ENCODE data around the gene CX3CL1. TPM values are rescaled to one million over a fixed set of nuclear protein-coding genes. Genes with fewer than 3 reads are reported as not detected.
"Not testable (repeated sequence)": the region's sequence is repeated elsewhere in the genome, so short reads cannot be mapped to it uniquely, and the experiment has no call there.

The CX3CL1 gene
- total and polyA plus RNA-seq, 5 donors from 2014 or later = 0.15 TPM; not detected in 4

DNA sequence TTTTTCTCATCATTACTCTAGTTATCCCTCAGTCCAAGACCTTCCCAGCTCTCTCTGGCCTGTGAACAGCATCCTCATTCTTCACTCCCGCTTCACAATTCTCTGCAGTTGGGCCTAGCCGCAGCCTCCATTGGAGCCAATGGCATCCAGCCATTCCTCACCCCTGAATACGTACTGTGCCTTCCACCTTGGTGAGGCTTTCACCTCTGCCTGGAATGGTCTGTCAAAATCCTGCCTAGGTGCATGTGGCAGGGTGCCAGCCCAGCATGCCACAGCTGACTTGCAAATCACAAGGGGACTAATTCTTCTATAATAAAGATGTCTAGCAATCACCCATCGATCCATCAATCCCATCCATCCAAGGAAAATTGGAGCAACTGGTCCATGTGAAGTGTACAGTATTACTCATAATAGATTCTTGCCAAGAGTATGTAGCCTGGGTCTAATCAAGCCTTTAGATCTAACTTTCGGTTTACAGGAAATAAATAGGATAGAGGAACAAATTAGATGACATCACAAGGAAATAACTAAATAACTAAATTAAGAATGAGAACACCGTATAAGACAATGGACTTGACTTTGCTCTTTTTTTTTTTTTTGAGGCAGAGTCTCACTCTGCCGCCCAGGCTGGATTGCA lies 5.1 kb upstream of the CX3CL1 start:
- Histone ChIP-seq H3K4me3 (ENCODE audit: low read depth, low read length) (no peak overlapping the region), H3K27me3 (ENCODE audit: control insufficient read depth, insufficient read depth, low read length) (no peaks in the 10 kb centered on the region), H3K9me3 (ENCODE audit: control insufficient read depth in 2 of 2, low read length in 2 of 2) (no peaks in the 10 kb centered on the region), H3K27ac (ENCODE audit: insufficient read depth, low read length, poor library complexity, severe bottlenecking) (no peak overlapping the region), H3K36me3 (ENCODE audit: control insufficient read depth, insufficient read depth, low read length) (no peaks in the 10 kb centered on the region), H3K4me1 (ENCODE audit: control insufficient read depth, insufficient read depth, low read length, poor library complexity, severe bottlenecking) (no peaks in the 10 kb centered on the region)
- H3K4me1 Mint-ChIP-seq = no peaks in the 10 kb centered on the region
- H3K36me3 Mint-ChIP-seq = no peaks in the 10 kb centered on the region
- no peak overlapping the region for H3K4me3 Mint-ChIP-seq
- ATAC-seq (ENCODE audit: low read depth in 2 of 2) (no peak), DNase-seq (no peak)
- peaks cover 0 to 2% (median 0%) of the 10 kb centered on the region in 7 donors for H3K9me3 Mint-ChIP-seq
- H3K27ac Mint-ChIP-seq = no peak overlapping the region
- no peaks in the 10 kb centered on the region for H3K27me3 Mint-ChIP-seq

- H3K27ac Mint-ChIP-seq = no peak overlapping the region
- H3K9me3 Mint-ChIP-seq = no peaks in the 10 kb centered on the region
- Histone ChIP-seq H3K4me3 (ENCODE audit: low read depth, low read length) (no peak overlapping the region), H3K36me3 (ENCODE audit: control insufficient read depth, insufficient read depth, low read length) (no peaks in the 10 kb centered on the region), H3K9me3 (ENCODE audit: control insufficient read depth in 2 of 2, low read length in 2 of 2) (no peaks in the 10 kb centered on the region), H3K4me1 (ENCODE audit: control insufficient read depth, insufficient read depth, low read length, poor library complexity, severe bottlenecking) (no peaks in the 10 kb centered on the region), H3K27me3 (ENCODE audit: control insufficient read depth, insufficient read depth, low read length) (no peaks in the 10 kb centered on the region), H3K27ac (ENCODE audit: insufficient read depth, low read length, poor library complexity, severe bottlenecking) (no peak overlapping the region)
- H3K4me3 Mint-ChIP-seq = no peak overlapping the region
- ATAC-seq (ENCODE audit: low read depth in 2 of 2) = no peak
- no peaks in the 10 kb centered on the region for H3K27me3 Mint-ChIP-seq
- H3K4me1 Mint-ChIP-seq = no peaks in the 10 kb centered on the region
- no peak for DNase-seq
- no peaks in the 10 kb centered on the region for H3K36me3 Mint-ChIP-seq
Measured at GRCh38 chr16:57371494-57372371, 557 bp upstream of the CX3CL1 start.

GRCh38 chr16:57373117-57373947 lies 1.0 kb downstream of the CX3CL1 start:
- no peak for DNase-seq
- H3K4me3 ChIP-seq (ENCODE audit: low read depth, low read length) = no peak overlapping the region
- no peak overlapping the region for H3K27ac Mint-ChIP-seq
- peaks cover 0 to 7% (median 0%) of the 10 kb centered on the region in 4 donors for H3K4me1 Mint-ChIP-seq
- no peaks in the 10 kb centered on the region for H3K36me3 ChIP-seq (ENCODE audit: control insufficient read depth, insufficient read depth, low read length)
- no peaks in the 10 kb centered on the region for H3K4me1 ChIP-seq (ENCODE audit: control insufficient read depth, insufficient read depth, low read length, poor library complexity, severe bottlenecking)
- no peak overlapping the region for H3K27ac ChIP-seq (ENCODE audit: insufficient read depth, low read length, poor library complexity, severe bottlenecking)
- H3K4me3 Mint-ChIP-seq = no peak overlapping the region
- no peak for ATAC-seq (ENCODE audit: low read depth in 2 of 2)
- no peaks in the 10 kb centered on the region for H3K27me3 ChIP-seq (ENCODE audit: control insufficient read depth, insufficient read depth, low read length)
- no peaks in the 10 kb centered on the region for H3K9me3 Mint-ChIP-seq
- no peaks in the 10 kb centered on the region for H3K36me3 Mint-ChIP-seq
- no peaks in the 10 kb centered on the region for H3K27me3 Mint-ChIP-seq
- no peaks in the 10 kb centered on the region for H3K9me3 ChIP-seq (ENCODE audit: control insufficient read depth in 2 of 2, low read length in 2 of 2)

GRCh38 chr16:57374067-57374534 lies 1.8 kb downstream of the CX3CL1 start:
- H3K4me3 ChIP-seq (ENCODE audit: low read depth, low read length) = no peak overlapping the region
- no peaks in the 10 kb centered on the region for H3K4me1 ChIP-seq (ENCODE audit: control insufficient read depth, insufficient read depth, low read length, poor library complexity, severe bottlenecking)
- DNase-seq (no peak), ATAC-seq (ENCODE audit: low read depth in 2 of 2) (no peak)
- peaks cover 0 to 7% (median 0%) of the 10 kb centered on the region in 4 donors for H3K4me1 Mint-ChIP-seq
- no peaks in the 10 kb centered on the region for H3K27me3 ChIP-seq (ENCODE audit: control insufficient read depth, insufficient read depth, low read length)
- no peaks in the 10 kb centered on the region for H3K9me3 Mint-ChIP-seq
- H3K27ac ChIP-seq (ENCODE audit: insufficient read depth, low read length, poor library complexity, severe bottlenecking) = no peak overlapping the region
- H3K27ac Mint-ChIP-seq = no peak overlapping the region
- no peaks in the 10 kb centered on the region for H3K27me3 Mint-ChIP-seq
- H3K4me3 Mint-ChIP-seq = no peak overlapping the region
- H3K36me3 ChIP-seq (ENCODE audit: control insufficient read depth, insufficient read depth, low read length) = no peaks in the 10 kb centered on the region
- H3K9me3 ChIP-seq (ENCODE audit: control insufficient read depth in 2 of 2, low read length in 2 of 2) = no peaks in the 10 kb centered on the region
- H3K36me3 Mint-ChIP-seq = no peaks in the 10 kb centered on the region

GRCh38 chr16:57374925-57375465 lies 2.7 kb downstream of the CX3CL1 start:
- not testable (repeated sequence) for H3K27me3 ChIP-seq (ENCODE audit: control insufficient read depth, insufficient read depth, low read length); H3K27ac ChIP-seq (ENCODE audit: insufficient read depth, low read length, poor library complexity, severe bottlenecking); H3K4me1 ChIP-seq (ENCODE audit: control insufficient read depth, insufficient read depth, low read length, poor library complexity, severe bottlenecking); DNase-seq; H3K36me3 ChIP-seq (ENCODE audit: control insufficient read depth, insufficient read depth, low read length); H3K36me3 Mint-ChIP-seq; H3K27ac Mint-ChIP-seq; H3K4me3 Mint-ChIP-seq; H3K9me3 ChIP-seq (ENCODE audit: control insufficient read depth in 2 of 2, low read length in 2 of 2); H3K4me3 ChIP-seq (ENCODE audit: low read depth, low read length); H3K27me3 Mint-ChIP-seq; H3K9me3 Mint-ChIP-seq; ATAC-seq (ENCODE audit: low read depth in 2 of 2); H3K4me1 Mint-ChIP-seq

DNA sequence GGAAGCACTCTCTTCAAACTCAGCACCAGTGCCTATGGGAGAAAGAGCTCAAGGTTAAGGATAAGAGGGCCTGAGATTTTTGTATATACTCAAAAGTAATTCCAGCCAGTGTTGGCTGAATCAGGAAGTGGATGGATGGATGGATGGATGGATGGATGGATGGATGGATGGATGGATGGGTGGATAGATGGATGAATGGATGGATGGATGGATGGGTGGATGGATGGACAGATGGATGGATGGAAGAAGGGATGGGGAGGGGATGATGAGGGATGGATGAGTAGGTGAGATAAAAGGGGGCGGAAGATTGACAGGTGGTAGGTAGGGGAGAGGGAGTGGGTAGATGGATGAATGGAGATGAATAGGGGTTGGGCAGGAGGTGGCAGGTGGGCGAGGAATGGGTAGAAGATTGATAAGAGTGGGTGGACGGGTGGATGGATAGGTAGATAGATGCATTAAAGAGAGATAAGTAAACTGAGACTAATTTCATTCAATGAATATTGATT lies 4.1 kb downstream of the CX3CL1 start:
- H3K36me3 ChIP-seq (ENCODE audit: control insufficient read depth, insufficient read depth, low read length) = no peaks in the 10 kb centered on the region
- no peak for DNase-seq
- Mint-ChIP-seq H3K9me3 (no peaks in the 10 kb centered on the region), H3K36me3 (no peaks in the 10 kb centered on the region), H3K27me3 (no peaks in the 10 kb centered on the region), H3K27ac (no peak overlapping the region), H3K4me1 (peaks cover 0 to 7% (median 0%) of the 10 kb centered on the region in 4 donors), H3K4me3 (no peak overlapping the region)
- H3K27ac ChIP-seq (ENCODE audit: insufficient read depth, low read length, poor library complexity, severe bottlenecking) = no peak overlapping the region
- H3K27me3 ChIP-seq (ENCODE audit: control insufficient read depth, insufficient read depth, low read length) = no peaks in the 10 kb centered on the region
- H3K4me1 ChIP-seq (ENCODE audit: control insufficient read depth, insufficient read depth, low read length, poor library complexity, severe bottlenecking) = no peaks in the 10 kb centered on the region
- no peak for ATAC-seq (ENCODE audit: low read depth in 2 of 2)
- H3K4me3 ChIP-seq (ENCODE audit: low read depth, low read length) = no peak overlapping the region
- no peaks in the 10 kb centered on the region for H3K9me3 ChIP-seq (ENCODE audit: control insufficient read depth in 2 of 2, low read length in 2 of 2)

DNA sequence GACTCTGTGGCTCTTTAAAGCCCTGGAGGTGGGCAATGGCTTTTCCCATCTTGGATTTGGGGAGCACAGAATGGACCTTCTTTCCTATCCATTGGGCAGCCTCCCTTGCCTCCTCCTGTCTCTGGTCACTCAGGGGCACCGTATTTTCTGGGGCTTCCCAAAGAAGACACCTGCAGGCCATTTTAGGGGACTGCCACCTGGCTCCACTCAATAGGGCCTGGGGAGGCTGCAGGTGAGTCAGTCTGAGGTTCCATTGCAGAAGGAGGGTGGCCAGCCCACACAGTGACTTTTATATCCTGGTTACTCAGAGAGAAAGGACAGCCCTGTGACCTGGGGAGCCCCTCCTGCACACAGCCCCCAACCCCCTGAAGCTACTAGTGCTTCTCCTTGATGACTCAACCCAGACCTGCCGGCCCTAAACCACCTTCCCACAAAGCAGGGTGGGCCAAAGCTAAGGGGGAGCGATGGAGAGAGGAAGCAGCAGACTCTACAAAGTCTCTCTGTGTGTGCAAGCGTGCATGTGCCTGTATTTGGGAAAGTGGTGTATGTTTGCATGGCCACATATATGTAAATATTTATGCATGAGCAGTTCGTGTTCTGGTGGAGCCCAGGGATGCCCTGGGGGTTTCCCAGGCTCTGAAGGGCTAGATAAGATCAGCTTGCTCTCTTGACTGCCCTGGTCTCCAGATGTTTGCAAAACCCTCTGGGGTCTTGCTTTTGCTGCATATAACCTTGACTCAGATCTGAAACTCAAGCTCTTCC lies 5.0 kb downstream of the CX3CL1 start:
- Histone ChIP-seq H3K9me3 (ENCODE audit: control insufficient read depth in 2 of 2, low read length in 2 of 2) (no peaks in the 10 kb centered on the region), H3K4me1 (ENCODE audit: control insufficient read depth, insufficient read depth, low read length, poor library complexity, severe bottlenecking) (no peaks in the 10 kb centered on the region), H3K4me3 (ENCODE audit: low read depth, low read length) (no peak overlapping the region), H3K36me3 (ENCODE audit: control insufficient read depth, insufficient read depth, low read length) (no peaks in the 10 kb centered on the region), H3K27ac (ENCODE audit: insufficient read depth, low read length, poor library complexity, severe bottlenecking) (no peak overlapping the region), H3K27me3 (ENCODE audit: control insufficient read depth, insufficient read depth, low read length) (no peaks in the 10 kb centered on the region)
- peaks cover 0 to 7% (median under 1%) of the 10 kb centered on the region in 4 donors for H3K4me1 Mint-ChIP-seq
- H3K27ac Mint-ChIP-seq = no peak overlapping the region
- no peaks in the 10 kb centered on the region for H3K36me3 Mint-ChIP-seq
- H3K4me3 Mint-ChIP-seq = no peak overlapping the region
- H3K27me3 Mint-ChIP-seq = no peaks in the 10 kb centered on the region
- no peaks in the 10 kb centered on the region for H3K9me3 Mint-ChIP-seq
- ATAC-seq (ENCODE audit: low read depth in 2 of 2) (peak; percentile 46 to 61), DNase-seq (peak in 1 of 3 donors; percentile 7)

Measured in CD4-positive, CD25-positive, alpha-beta regulatory T cell (primary cell).